ENCODE data around the gene PHF19. TPM values are rescaled to one million over a fixed set of nuclear protein-coding genes. Genes with fewer than 3 reads are reported as not detected.

The PHF19 gene
- polyA plus RNA-seq, 1 donor from 2014 or later = 4.9 TPM

Other genes starting within 250 kb of the PHF19 start
- 32.8 and 35.0 TPM in 2 replicates for gene MEGF9, start 162.7 kb downstream of the PHF19 start, polyA plus RNA-seq
- 42.5 and 49.5 TPM in 2 replicates for gene FBXW2, start 83.8 kb downstream of the PHF19 start, polyA plus RNA-seq
- gene PSMD5, start 34.3 kb downstream of the PHF19 start, polyA plus RNA-seq = 11.1 and 11.7 TPM in 2 replicates
- gene TRAF1, start 49.6 kb upstream of the PHF19 start, polyA plus RNA-seq = 0.42 and 0.89 TPM in 2 replicates
- gene C5, start 173.1 kb upstream of the PHF19 start, polyA plus RNA-seq = 1.5 and 3.8 TPM in 2 replicates
- gene CNTRL, start 197.8 kb upstream of the PHF19 start, polyA plus RNA-seq = 16.0 and 17.0 TPM in 2 replicates

Data from neural cell (in vitro differentiated cells).